Hematopoietic multipotent progenitor cell treated with erythropoietin and hydrocortisone succinate and interleukin-3 and kit ligand, for 8 days (in vitro differentiated cells): Measurements from ENCODE around the gene MIER1.
A peak's percentile ranks its signal among the peaks of the same experiment; 100 is the strongest.
"Not testable (repeated sequence)": the region's sequence is repeated elsewhere in the genome, so short reads cannot be mapped to it uniquely, and the experiment has no call there.

Source experiments
- DNase-seq: peaks from one replicate; pipeline ENCODE4 v3.0.0-alpha.2; 2015

MIER1 gene

DNA sequence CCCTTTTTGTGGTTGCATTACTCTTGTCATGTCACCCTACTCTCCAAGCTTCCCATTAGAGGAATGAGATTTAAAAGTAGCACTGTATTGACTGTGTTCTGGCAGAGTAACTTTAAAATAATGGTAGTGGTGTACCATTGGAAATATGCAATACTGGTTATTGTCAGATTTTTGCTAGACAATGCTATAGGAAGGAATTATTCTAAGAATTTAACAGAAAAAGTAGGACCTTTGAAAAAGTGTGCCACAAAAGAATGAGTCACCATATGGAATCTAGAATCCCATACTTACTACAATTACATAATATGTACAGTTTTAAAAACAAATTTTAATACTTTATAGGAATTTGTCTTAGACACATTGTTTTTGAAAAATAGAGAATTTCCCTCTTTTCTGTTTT lies 13.8 kb downstream of the MIER1 start:
- DNase-seq = no peak

GRCh38 chr1:66940981-66941380 lies 16.2 kb downstream of the MIER1 start:
- DNase-seq = no peak

DNA sequence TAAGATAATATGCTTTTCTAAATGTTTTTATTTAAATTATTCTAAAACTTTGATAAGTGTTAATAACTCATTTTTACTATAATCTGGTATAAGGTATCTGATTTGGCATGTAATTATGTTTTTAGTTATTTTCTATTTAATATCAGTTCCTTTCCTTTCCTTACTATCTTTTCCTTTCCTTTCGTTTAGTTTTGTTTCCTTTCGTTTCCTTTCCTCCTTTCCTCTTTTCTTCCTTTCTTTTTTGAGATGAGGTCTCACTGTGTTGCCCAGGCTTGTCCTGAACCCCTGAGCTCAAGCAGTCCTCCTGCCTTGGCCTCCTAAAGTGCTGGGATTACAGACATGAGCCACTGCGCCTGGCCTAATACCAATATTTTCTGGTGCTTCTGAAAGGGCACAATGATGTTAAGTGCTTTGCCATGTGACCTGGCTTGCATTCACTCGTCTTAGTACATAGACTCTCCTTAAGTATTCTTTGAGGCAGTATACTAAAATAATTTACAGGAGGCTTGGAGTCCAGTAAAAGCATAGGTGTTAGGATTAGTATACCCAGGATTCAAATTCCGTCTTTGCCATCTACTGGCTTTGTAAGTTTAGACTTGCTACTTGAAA lies 18.7 kb downstream of the MIER1 start:
- no peak for DNase-seq

- DNase-seq = no peak
Measured at GRCh38 chr1:66944330-66945274, 19.8 kb downstream of the MIER1 start.

DNA sequence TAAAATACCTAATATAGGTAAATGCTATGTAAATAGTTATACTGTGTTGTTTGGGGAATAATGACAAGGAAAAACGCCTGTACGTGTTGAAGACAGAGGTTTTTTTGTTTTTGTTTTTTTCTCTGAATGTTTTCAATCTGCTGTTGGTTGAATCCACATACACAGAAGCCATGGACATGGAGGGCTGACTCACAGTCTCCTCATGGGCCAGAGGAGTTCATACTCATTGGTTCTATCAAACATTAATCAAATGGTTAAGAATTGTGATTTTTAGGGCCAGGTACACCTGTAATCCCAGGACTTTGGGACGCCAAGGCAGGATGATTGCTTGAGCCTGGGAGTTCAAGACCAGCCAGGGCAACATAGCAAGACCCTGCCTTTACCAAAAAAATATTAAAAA lies 20.5 kb downstream of the MIER1 start:
- no peak for DNase-seq

- no peak for DNase-seq
Measured at GRCh38 chr1:66947267-66947666, 22.5 kb downstream of the MIER1 start.

GRCh38 chr1:66951513-66951912 lies 26.7 kb downstream of the MIER1 start:
- no peak for DNase-seq

DNA sequence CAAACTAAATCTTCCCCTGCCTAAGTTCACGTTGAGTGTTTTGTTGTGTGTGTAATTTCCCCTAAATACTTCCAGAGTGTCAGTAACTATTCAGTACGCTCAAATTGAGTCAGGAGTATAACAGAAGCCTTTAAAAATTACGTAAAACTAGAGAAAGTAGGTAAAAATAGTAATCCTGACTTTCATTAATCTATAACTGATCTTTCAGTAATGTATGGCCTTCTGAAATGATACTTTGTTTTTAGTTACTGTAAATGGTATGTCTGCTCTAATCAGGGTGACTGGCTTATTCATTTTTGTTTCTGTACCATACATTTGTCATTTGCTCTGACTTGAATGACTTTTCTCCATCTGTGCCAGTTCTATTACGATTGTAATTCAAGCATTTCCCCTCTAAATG lies 29.4 kb downstream of the MIER1 start:
- no peak for DNase-seq

DNA sequence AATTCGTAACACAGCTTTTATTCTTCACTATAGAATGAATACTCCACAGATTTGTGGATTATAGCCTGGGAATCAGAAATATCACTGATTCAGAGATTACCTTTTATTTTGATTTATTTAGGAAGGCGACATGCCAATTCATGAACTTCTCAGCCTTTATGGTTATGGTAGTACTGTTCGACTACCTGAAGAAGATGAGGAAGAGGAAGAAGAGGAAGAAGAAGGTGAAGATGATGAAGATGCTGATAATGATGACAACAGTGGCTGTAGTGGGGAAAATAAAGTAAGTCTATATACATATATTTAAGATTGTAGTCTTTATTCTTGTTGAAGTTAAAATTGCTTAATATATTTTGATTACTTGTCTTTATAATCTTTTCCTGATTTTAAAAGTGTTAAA lies 33.1 kb downstream of the MIER1 start:
- no peak for DNase-seq

- not testable (repeated sequence) for DNase-seq
Measured at GRCh38 chr1:66966188-66966873, 41.5 kb downstream of the MIER1 start.

DNA sequence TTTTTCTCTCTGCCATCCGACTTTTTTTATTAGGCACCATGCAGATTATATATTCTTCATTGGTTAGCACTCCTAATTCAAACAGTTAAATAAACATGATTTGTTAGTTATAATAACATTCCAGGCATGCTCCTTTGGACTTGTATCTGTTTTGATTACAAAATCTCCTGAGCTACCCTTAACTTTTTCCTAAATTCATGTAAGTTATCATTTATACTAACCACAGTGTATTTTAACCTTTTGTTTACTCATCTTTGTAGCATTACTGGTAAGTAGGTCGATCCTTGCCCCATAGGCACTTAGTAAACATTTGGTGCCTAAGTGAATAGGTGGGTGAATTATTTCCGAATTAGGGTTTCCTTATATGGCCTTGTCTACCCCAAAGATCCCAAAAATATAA lies 43.8 kb downstream of the MIER1 start:
- no peak for DNase-seq

- DNase-seq = no peak
Measured at GRCh38 chr1:66978201-66978600, 53.4 kb downstream of the MIER1 start.

GRCh38 chr1:66979621-66980020 lies 54.8 kb downstream of the MIER1 start:
- not testable (repeated sequence) for DNase-seq

GRCh38 chr1:66980745-66981367 lies 56.1 kb downstream of the MIER1 start:
- no peak for DNase-seq

- peak; percentile 62 for DNase-seq
Measured at GRCh38 chr1:66981679-66982078, 56.9 kb downstream of the MIER1 start.

DNA sequence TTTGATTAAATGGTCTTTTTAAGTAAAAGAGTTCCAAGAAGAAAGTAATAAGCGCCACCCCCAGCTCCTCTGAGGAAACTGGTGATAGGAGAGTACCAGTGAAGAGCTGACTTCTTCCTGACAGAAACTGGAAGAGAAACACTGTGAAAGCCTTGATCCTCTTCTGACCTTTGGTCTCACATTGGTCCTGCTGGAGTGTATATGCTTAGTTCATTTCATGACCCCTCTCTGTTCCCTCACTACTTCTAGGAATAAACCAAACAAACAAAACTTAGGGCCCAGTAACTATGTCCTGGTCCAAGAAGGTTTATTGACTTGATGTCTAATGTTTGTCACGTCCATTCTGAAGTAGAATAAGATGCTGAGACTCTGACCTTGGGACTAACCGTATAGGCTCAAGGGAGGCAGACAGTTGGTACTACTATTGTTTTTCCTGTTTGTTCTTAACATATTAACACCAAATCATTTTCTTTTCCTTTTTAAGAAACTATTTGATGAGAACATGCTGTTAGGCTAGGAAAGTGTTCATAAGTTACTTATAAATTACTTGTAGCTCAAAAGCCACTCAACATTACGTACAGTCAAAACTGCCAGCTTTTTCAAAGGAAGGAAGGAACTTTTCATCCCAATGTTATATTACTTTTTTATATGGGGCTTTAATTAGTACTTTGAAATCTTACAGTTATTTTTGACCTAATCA lies 57.9 kb downstream of the MIER1 start:
- DNase-seq = no peak

DNA sequence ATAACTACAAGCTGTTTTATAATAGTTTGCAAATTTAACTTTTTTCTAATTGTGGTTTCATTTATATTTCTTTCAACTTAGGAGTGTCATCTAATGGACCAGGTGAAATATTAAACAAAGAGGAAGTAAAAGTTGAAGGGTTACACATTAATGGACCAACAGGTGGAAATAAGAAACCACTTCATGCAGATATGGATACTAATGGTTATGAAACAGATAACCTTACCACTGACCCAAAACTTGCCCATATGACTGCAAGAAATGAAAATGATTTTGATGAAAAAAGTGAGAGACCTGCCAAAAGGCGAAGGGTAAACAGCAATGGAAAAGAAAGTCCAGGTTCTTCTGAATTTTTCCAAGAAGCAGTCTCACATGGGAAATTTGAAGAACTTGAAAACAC lies 59.7 kb downstream of the MIER1 start:
- no peak for DNase-seq

GRCh38 chr1:66985835-66986234 lies 61.0 kb downstream of the MIER1 start:
- no peak for DNase-seq

DNA sequence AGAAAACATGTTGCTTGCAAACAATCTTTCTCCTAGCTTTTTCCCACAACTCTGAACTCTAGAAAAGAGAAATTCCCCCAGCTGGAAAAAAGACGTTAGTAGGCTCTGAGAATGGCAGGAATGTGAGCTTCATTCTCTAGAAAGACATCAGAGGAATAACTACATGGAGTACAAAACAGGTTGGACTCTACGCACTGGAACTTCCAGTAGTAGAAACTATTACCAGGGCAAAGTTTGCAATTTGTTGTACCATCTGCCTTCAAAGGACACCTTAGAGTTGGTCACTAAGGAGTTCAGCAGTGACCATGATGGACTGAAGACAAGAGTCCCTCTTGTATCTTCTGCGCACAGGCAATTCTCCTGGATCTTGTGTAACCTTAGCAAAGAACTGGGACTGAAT lies 68.3 kb downstream of the MIER1 start:
- no peak for DNase-seq

GRCh38 chr1:66996018-66996682 lies 71.4 kb downstream of the MIER1 start:
- DNase-seq = peak; percentile 86

DNA sequence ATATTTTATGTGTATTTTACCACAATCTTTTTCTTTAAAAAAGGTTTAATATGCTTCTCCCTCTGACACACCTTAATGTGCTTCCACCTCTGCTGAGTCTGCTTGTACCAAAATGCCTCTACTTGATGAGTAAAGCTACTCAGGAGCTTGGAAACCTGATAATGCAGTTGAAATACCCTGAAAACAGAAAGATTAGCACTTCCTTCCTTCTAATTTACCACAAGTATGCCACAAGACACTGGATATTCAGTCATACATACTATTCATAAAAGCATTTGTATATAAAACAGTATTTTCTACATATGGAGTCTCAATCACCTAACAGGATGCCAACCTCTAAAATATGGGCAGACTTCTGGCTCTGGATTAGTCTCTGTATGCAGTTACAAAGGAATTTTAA lies 74.2 kb downstream of the MIER1 start:
- peak; percentile 20 for DNase-seq
